ENCODE measurements around the gene ERICH4.
"Not testable (repeated sequence)": the region's sequence is repeated elsewhere in the genome, so short reads cannot be mapped to it uniquely, and the experiment has no call there.

The ERICH4 gene

GRCh38 chr19:41424335-41425173, 18.4 kb upstream of the ERICH4 start:
- Mint-ChIP-seq H3K27me3 (no peaks in the 10 kb centered on the region), H3K9me3 (ENCODE audit: low read depth) (no peaks in the 10 kb centered on the region), H3K4me1 (ENCODE audit: low read depth) (peaks cover 21% of the 10 kb centered on the region), H3K36me3 (no peaks in the 10 kb centered on the region), H3K27ac (no peak overlapping the region), H3K4me3 (no peak overlapping the region)

DNA sequence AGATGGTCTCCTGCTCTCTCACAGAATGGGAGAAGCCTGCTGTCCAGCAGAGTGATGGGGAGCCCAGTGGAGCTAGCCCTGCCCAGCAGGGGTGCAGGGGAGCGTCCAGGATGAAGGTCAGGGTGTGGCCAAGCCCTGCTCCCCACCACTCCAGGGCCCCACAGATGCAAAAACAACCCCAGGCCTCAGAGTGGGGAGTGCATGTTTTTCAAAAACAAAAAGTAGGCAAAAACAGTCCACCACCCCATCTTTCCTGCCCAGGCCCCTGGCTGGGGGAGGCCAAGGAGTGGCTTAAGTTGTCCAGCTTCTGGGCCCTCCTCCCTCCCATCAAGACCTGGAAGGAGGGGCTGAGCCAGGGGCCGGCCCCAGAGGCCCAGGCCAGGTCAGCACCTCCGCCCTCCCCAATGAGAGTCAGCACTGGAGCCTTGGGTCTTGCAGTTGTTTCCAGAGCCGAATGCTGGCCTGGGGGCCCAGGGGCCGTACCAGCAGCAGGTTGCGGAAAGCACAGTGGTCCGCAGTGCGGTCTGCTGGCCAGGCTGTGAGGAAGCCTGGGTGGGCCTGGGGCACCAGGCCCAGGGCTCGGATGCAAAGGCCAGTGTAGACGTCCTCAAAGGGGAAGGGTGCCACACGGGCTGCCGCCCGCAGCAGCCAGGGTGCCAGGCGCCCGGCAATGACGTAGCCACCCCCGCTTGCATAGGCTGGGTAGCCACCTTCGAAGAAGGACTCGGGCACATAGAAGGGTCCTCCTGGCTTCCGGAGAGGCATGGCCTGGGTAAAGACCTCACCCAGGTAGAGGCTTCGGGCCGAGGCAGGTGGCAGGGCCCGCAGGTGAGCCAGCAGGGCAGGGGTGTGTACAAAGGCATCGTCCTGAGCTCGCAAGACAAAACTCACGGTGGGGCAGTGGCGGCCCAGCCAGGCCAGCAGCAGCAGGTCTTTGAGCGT, 17.5 kb upstream of the ERICH4 start:
- Mint-ChIP-seq H3K4me3 (no peak overlapping the region), H3K4me1 (ENCODE audit: low read depth) (peaks cover 21% of the 10 kb centered on the region), H3K27ac (peak overlapping the region; percentile 46), H3K27me3 (no peaks in the 10 kb centered on the region), H3K36me3 (no peaks in the 10 kb centered on the region), H3K9me3 (ENCODE audit: low read depth) (no peaks in the 10 kb centered on the region)

DNA sequence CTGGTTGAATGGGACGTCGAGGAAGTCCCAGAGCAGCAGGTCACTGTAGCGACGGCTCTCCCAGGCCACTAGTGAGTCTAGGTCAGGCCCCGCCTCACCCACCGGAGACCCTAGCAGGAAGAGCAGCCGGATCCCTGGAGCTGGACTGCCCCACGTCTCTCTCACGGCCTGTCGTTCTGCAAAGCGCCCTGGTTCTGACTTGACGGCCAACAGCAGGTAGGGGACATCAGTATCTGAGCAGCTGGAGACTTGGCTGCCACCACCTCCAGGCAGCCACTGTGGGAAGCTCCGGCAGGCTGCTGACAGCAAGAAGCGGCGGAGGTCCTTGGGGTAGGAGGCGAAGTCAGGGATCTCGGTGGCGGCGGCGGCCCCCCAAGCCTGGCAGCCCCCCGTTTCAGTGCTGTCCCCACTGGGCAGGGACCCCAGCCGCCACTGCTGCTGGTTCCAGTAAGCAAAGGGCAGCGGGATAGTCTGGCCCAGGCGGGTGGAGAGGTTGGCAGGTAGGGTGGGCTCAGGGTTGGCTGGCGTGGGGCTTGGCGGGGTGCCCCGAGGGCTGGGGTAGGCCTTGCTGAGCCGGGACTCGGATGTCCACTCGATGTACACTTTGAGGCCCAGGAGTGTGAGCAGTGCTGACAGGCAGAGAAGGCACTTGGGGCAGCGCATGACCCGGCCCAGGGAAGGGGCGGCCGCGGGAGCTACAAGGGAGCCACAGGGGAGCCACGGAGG, 16.7 kb upstream of the ERICH4 start:
- H3K36me3 Mint-ChIP-seq = no peaks in the 10 kb centered on the region
- no peaks in the 10 kb centered on the region for H3K27me3 Mint-ChIP-seq
- H3K27ac Mint-ChIP-seq = peak overlapping the region; percentile 46
- H3K9me3 Mint-ChIP-seq (ENCODE audit: low read depth) = no peaks in the 10 kb centered on the region
- H3K4me3 Mint-ChIP-seq = no peak overlapping the region
- peaks cover 24% of the 10 kb centered on the region for H3K4me1 Mint-ChIP-seq (ENCODE audit: low read depth)

DNA sequence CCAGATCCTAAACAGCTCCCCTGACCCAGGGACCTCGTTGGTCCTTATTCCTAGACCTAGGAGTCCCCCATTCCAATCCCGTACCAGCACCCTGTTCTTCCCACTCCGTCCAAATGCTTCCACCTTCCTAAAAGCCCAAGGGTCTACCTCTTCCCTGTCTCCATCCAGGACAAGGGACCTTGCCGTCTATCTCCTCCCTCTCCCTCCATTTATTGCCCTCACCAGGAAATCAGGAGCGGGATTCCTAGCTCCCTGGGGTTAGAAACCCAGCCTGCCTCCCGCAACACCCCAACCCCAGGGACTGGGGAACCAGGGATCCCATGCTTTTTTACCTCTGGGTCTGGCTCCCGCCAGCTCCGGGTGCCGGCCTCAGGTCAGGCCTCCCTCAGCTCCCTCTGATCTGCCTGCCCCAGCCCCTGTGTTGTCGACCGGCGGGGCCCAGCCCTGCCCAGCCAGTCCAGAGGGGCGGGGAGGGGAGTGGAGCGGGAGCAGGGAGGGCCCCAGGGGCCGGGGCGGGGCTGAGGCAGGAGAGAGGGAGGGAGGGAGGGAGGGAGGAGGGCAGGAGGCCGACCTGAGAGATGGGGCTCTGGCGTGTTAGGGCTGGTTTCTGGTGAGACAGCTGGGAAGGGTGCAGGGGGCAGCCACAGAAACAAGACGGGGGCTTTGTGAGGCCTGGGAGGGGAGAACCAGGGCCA, 15.9 kb upstream of the ERICH4 start, which contains the start of gene B3GNT8:
Gene B3GNT8 (minus strand): TSS at position 423 of the 695 bp plus-strand sequence. CDS start 596 bp downstream, outside the sequence.
- Mint-ChIP-seq H3K36me3 (no peaks in the 10 kb centered on the region), H3K27me3 (no peaks in the 10 kb centered on the region), H3K4me1 (ENCODE audit: low read depth) (peaks cover 24% of the 10 kb centered on the region), H3K4me3 (peak within 1 kb of the TSS; percentile 82), H3K9me3 (ENCODE audit: low read depth) (no peaks in the 10 kb centered on the region), H3K27ac (peak within 1 kb of the TSS; percentile 83)

- Mint-ChIP-seq H3K9me3 (ENCODE audit: low read depth) (no peaks in the 10 kb centered on the region), H3K4me3 (peak overlapping the region; percentile 82), H3K4me1 (ENCODE audit: low read depth) (peaks cover 24% of the 10 kb centered on the region), H3K27me3 (no peaks in the 10 kb centered on the region), H3K36me3 (peaks cover 4% of the 10 kb centered on the region), H3K27ac (peak overlapping the region; percentile 83)
Measured at GRCh38 chr19:41427647-41428480, 15.1 kb upstream of the ERICH4 start.

DNA sequence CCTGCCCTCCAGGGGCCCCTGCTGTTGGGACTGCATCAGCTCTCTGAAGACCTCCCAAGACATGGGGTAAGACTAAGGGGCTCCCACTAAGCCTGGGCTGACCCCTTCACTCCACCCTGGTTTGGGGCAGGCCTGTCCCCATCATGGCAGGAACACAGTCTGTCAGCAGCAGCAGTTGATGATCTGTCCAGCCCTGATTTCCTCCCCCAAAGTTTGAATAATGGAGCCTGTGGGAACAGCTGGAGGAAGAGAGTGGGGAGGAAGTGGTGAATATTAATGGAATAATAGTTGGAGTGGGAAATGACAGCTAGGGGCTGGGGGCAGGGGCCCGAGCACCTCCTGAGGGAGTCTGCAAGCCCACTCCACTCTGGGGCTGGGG, 14.5 kb upstream of the ERICH4 start:
- Mint-ChIP-seq H3K4me1 (ENCODE audit: low read depth) (peaks cover 24% of the 10 kb centered on the region), H3K36me3 (peaks cover 4% of the 10 kb centered on the region), H3K9me3 (ENCODE audit: low read depth) (no peaks in the 10 kb centered on the region), H3K4me3 (peak overlapping the region; percentile 35), H3K27me3 (no peaks in the 10 kb centered on the region), H3K27ac (peak overlapping the region; percentile 58)

DNA sequence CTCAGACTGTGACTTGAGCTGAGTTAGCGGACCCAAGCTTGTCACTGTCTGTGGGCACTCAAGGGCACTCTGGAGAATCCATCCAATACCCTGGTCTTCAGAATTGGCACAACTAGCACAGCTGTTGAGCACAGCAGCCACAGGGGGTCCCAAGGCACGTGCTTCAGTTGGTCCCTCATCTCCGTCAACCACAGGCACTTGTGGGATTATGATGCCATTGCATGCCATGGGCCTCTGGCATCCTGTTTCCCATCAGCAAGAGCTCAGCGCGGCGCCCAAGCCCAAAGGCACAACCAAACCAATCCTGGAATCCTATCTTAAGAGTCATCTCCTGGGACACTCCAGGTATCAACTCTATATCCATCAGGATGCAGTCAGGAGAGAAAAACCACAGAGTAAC, 12.0 kb upstream of the ERICH4 start:
- H3K4me3 Mint-ChIP-seq = no peak overlapping the region

GRCh38 chr19:41431426-41432386, 11.2 kb upstream of the ERICH4 start:
- Mint-ChIP-seq H3K27me3 (no peaks in the 10 kb centered on the region), H3K4me3 (no peak overlapping the region), H3K9me3 (ENCODE audit: low read depth) (no peaks in the 10 kb centered on the region), H3K4me1 (ENCODE audit: low read depth) (peaks cover 24% of the 10 kb centered on the region), H3K27ac (no peak overlapping the region), H3K36me3 (peaks cover 4% of the 10 kb centered on the region)

More for the DNA sequence above, 12.0 kb upstream of the ERICH4 start:
- Mint-ChIP-seq H3K36me3 (peaks cover 4% of the 10 kb centered on the region), H3K4me1 (ENCODE audit: low read depth) (peaks cover 24% of the 10 kb centered on the region), H3K27me3 (no peaks in the 10 kb centered on the region), H3K27ac (no peak overlapping the region), H3K9me3 (ENCODE audit: low read depth) (no peaks in the 10 kb centered on the region)

- peaks cover 16% of the 10 kb centered on the region for H3K4me1 Mint-ChIP-seq (ENCODE audit: low read depth)
- H3K4me3 Mint-ChIP-seq = no peak overlapping the region
- no peaks in the 10 kb centered on the region for H3K9me3 Mint-ChIP-seq (ENCODE audit: low read depth)
- peaks cover 4% of the 10 kb centered on the region for H3K36me3 Mint-ChIP-seq
- H3K27ac Mint-ChIP-seq = no peak overlapping the region
- H3K27me3 Mint-ChIP-seq = no peaks in the 10 kb centered on the region
Measured at GRCh38 chr19:41433171-41433570, 9.8 kb upstream of the ERICH4 start.

DNA sequence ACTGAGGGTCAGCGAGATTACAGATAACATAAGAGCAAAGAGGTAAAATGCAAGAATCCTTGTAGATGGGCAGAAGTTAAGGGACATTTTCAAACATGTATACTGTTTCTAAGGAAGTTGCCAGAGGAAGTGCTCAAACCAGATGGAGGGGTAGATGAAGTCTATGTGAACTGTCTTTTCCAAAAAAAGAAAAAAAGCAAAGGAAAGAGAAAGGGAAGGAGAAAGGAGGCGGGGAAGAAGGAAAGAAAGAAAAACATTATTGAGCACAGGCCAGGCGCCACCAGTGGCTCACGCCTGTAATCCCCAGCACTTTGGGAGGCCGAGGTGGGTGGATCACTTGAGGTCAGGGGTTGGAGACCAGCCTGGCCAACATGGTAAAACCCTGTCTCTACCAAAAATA, 8.5 kb upstream of the ERICH4 start:
- peaks cover 13% of the 10 kb centered on the region for H3K4me1 Mint-ChIP-seq (ENCODE audit: low read depth)
- H3K9me3 Mint-ChIP-seq (ENCODE audit: low read depth) = no peaks in the 10 kb centered on the region
- H3K36me3 Mint-ChIP-seq = peaks cover 4% of the 10 kb centered on the region
- H3K27me3 Mint-ChIP-seq = no peaks in the 10 kb centered on the region
- H3K27ac Mint-ChIP-seq = no peak overlapping the region
- no peak overlapping the region for H3K4me3 Mint-ChIP-seq

DNA sequence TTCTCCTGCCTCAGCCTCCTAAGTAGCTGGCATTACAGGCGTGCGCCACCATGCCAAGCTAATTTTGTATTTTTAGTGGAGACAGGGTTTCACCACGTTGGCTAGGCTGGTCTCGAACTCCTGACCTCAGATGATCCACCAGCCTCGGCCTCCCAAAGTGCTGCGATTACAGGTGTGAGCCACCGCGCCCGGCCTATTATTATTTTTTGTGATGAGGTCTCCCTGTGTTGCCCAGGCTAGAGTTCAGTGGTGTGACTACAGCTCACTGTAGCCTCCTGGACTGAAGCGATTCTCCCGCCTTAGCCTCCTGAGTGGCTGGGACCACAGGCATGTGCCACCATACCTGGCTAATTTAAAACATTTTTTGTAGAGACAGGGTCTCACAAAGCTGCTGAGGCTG, 7.6 kb upstream of the ERICH4 start:
- H3K4me3 Mint-ChIP-seq; H3K9me3 Mint-ChIP-seq (ENCODE audit: low read depth); H3K36me3 Mint-ChIP-seq; H3K27ac Mint-ChIP-seq; H3K27me3 Mint-ChIP-seq: not testable (repeated sequence)
- peaks cover 13% of the 10 kb centered on the region for H3K4me1 Mint-ChIP-seq (ENCODE audit: low read depth)

- Mint-ChIP-seq H3K4me3 (no peak overlapping the region), H3K9me3 (ENCODE audit: low read depth) (no peaks in the 10 kb centered on the region), H3K4me1 (ENCODE audit: low read depth) (peaks cover 11% of the 10 kb centered on the region), H3K27ac (no peak overlapping the region), H3K36me3 (peaks cover 4% of the 10 kb centered on the region), H3K27me3 (no peaks in the 10 kb centered on the region)
Measured at GRCh38 chr19:41435936-41436673, 6.9 kb upstream of the ERICH4 start.

All from activated naive CD8-positive, alpha-beta T cell (primary cell).